DND-41 (cell line): Measurements from ENCODE around the gene ZSWIM4.

ENCODE experiments used
- EZH2 ChIP-seq: IDR thresholded peaks from 3 replicates; pipeline ENCODE4 v1.6.1; 2012; ENCODE audit warnings: borderline replicate concordance, low read depth, mild to moderate bottlenecking, moderate library complexity, low read length, inconsistent platforms; ENCODE audit not compliant: severe bottlenecking
- TF ChIP-seq, protein P1 (sequence below): IDR thresholded peaks from 2 replicates; pipeline ENCODE4 v1.5.1; 2012; ENCODE audit warnings: borderline replicate concordance, low read length, moderate library complexity, mild to moderate bottlenecking; ENCODE audit not compliant: poor library complexity, severe bottlenecking; ENCODE audit errors: extremely low read depth

DNA sequence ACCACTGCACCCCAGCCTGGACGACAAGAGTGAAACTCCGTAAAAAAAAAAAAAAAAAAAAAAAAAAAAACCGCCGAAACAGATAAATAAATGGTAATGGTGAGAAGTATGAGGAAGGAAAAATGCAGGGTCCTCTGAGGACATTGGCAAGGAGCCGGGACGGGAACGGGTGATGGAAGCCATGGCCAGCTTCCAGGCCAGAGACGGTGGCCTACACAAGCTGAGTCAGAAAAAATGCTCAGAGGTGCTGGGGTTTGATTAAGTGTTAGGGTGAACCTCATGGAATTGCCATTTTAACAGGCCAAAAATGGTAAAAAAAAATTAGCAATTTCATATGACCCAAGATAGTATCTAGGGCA is 866 bp upstream of the ZSWIM4 start:
- TF ChIP-seq, protein P1, sequence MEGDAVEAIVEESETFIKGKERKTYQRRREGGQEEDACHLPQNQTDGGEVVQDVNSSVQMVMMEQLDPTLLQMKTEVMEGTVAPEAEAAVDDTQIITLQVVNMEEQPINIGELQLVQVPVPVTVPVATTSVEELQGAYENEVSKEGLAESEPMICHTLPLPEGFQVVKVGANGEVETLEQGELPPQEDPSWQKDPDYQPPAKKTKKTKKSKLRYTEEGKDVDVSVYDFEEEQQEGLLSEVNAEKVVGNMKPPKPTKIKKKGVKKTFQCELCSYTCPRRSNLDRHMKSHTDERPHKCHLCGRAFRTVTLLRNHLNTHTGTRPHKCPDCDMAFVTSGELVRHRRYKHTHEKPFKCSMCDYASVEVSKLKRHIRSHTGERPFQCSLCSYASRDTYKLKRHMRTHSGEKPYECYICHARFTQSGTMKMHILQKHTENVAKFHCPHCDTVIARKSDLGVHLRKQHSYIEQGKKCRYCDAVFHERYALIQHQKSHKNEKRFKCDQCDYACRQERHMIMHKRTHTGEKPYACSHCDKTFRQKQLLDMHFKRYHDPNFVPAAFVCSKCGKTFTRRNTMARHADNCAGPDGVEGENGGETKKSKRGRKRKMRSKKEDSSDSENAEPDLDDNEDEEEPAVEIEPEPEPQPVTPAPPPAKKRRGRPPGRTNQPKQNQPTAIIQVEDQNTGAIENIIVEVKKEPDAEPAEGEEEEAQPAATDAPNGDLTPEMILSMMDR, result no peak
- no peak for TF ChIP-seq EZH2
